Left ventricle myocardium inferior (tissue), 1 donor: ENCODE measurements around the gene FIZ1. TPM values are rescaled to one million over a fixed set of nuclear protein-coding genes. Genes with fewer than 3 reads are reported as not detected.

ENCODE experiments used
- DNase-seq: peaks from one replicate; pipeline ENCODE4 v3.0.0-alpha.2; 2020
- H3K27ac ChIP-seq: fragments of 200-600 bp; replicated peaks from 2 replicates; pipeline ENCODE4 v1.8.0; 2021
- H3K27me3 ChIP-seq: fragments of 200-600 bp; 2 replicates; pipeline ENCODE4 v1.8.0; 2021; ENCODE audit warnings: low read depth
- H3K36me3 ChIP-seq: fragments of 200-600 bp; 2 replicates; pipeline ENCODE4 v1.8.0; 2021
- H3K4me1 ChIP-seq: fragments of 200-600 bp; 2 replicates; pipeline ENCODE4 v1.8.0; 2021
- H3K4me3 ChIP-seq: fragments of 200-600 bp; 2 replicates; pipeline ENCODE4 v1.8.0; 2021; ENCODE audit warnings: mild to moderate bottlenecking, moderate library complexity
- H3K9me3 ChIP-seq: fragments of 200-600 bp; replicated peaks from 2 replicates; pipeline ENCODE4 v1.8.0; 2021
- intact Hi-C: fragments of 100-400 bp; cut with micrococcal nuclease; formaldehyde crosslinking; loops from one replicate; pipeline ENCODE4 v1.11.0; 2022
- total RNA-seq: library from RNA; stranded (reverse); fragmentation: NEBNext Ultra II Directional; extraction: Animal tissue kit (Norgen Biotek cat#: 25700); gene quantifications from one replicate; pipeline ENCODE4 v1.2.1, GENCODE V29; 2021
- TF ChIP-seq, protein P1 (sequence below): fragments of 200-600 bp; IDR thresholded peaks from 2 replicates; pipeline ENCODE4 v1.8.0; 2021; ENCODE audit warnings: antibody characterized with exemption, mild to moderate bottlenecking, borderline replicate concordance
- donor health status: DM: no; HTN: yes; CAD: no; lungs with severe emphysema.

Gene FIZ1
- total RNA-seq, 1 donor from 2014 or later: 16.0 TPM

DNA sequence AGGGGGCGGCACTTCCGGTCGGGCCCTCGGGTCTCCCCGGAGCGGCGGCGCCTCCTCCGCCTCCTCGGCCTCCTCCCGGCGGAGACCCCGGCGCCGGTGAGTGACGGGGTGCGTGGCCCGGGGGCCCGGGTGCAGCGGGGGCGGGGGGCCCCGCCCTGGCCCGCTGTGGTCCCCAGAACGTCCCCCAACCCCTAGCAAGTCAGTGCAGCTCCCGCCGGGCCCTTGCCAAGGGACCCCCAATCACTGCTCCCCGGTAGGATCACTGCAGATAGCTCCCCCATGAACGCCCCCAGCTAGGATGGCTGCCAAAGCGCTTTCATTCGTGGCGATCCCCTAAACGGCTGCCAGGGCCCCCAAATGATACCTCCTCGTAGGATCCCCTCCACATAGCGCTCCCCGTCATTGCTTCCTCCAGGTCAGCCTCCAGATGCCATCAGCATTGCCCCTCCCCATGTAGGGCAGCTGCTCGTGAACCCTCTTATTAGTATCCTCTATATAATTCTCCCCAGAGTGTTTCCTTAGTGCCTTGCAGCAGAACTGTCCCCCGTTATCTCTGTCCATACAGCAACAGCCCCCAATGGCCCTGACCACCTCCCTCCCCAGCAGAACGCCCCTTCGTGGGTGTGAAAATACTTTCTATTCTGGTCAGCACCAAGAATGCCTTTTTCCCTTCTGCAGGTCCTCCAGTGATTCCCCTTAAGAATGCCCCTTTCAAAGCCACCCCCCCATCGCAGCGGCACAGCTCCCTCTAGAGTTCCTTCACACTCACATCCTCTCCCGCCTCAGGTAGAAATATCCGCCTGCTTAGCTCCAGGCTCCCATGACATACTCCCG lies 6.5 kb upstream of the FIZ1 start, which contains the start of gene ZNF865:
Gene ZNF865 (plus strand): TSS at position 11 of the 834 bp plus-strand sequence. CDS start 7,972 bp downstream, outside the sequence.
- Histone ChIP-seq H3K27me3 (no peaks in the 10 kb centered on the region), H3K36me3 (peaks cover 18% of the 10 kb centered on the region), H3K27ac (peak within 1 kb of the TSS; percentile 98), H3K9me3 (no peaks in the 10 kb centered on the region), H3K4me1 (peaks cover 58% of the 10 kb centered on the region), H3K4me3 (peak within 1 kb of the TSS; percentile 89)
- intact Hi-C loops: loop anchor here (5.0 kb wide), 1 partner anchor 89 kb away; no protein-coding TSS in a partner anchor
- peak; percentile 72 for DNase-seq
- TF ChIP-seq, protein P1, sequence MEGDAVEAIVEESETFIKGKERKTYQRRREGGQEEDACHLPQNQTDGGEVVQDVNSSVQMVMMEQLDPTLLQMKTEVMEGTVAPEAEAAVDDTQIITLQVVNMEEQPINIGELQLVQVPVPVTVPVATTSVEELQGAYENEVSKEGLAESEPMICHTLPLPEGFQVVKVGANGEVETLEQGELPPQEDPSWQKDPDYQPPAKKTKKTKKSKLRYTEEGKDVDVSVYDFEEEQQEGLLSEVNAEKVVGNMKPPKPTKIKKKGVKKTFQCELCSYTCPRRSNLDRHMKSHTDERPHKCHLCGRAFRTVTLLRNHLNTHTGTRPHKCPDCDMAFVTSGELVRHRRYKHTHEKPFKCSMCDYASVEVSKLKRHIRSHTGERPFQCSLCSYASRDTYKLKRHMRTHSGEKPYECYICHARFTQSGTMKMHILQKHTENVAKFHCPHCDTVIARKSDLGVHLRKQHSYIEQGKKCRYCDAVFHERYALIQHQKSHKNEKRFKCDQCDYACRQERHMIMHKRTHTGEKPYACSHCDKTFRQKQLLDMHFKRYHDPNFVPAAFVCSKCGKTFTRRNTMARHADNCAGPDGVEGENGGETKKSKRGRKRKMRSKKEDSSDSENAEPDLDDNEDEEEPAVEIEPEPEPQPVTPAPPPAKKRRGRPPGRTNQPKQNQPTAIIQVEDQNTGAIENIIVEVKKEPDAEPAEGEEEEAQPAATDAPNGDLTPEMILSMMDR: peak; percentile 76

DNA sequence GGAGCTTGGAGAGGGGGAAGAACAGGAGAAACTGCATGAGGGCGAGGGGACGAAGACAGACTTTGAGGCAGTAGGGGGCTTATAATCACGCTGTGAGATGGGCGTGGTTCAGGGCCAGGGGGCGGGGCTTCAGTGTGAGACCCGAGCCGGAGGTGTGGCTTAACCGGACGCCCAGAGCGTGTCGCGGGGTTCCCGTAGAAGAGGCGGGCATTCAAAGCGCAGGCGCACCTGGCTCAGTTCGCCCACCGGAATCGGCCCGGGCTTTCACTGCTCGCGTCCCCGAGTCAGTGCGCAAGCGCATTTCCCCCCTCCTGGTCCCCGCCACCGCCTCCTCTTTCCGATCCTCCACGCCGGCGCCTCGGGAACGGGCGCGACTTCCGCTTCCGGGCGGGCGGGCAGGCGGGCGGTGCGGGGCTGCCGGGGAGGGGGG lies 5.9 kb upstream of the FIZ1 start:
- intact Hi-C loops: loop anchor here (5.0 kb wide), 1 partner anchor 88 kb away; no protein-coding TSS in a partner anchor
- Histone ChIP-seq H3K27ac (peak overlapping the region; percentile 98), H3K9me3 (no peaks in the 10 kb centered on the region), H3K36me3 (peaks cover 14% of the 10 kb centered on the region), H3K27me3 (no peaks in the 10 kb centered on the region), H3K4me3 (peak overlapping the region; percentile 89), H3K4me1 (peaks cover 58% of the 10 kb centered on the region)
- DNase-seq: peak; percentile 97
- TF ChIP-seq, protein P1: no peak

DNA sequence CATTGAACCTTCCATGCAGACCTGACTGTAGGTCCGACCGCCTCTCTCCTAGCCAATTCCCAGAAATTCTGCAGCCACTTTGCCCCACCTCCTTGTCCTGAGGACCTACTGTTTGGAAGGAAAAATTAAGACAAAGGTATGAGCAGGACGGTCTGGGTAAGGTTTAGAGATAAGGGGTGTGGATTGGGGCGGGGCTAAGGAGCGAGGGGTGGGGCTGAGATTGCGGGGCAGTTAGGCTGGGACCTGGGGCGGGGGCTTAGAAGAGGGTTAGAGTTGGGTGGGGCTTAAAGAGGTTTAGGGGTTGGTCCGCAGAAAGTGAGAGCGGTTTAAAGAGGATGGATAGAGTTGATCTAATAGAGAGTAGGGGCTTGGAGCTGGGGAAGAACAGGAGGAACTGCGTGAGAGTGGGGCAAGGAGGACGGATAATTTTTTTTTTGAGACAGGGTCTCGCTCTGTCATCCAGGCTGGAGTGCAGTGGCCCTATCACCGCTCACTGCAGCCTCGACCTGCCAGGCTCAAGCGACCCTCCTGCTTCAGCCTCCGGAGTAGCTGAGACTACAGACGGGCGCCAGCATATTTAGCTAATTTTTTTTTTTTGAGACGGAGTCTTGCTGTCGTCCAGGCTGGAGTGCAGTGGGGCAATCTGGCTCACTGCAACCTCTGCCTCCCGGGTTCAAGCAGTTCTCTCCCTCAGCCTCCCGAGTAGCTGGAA lies 4.4 kb upstream of the FIZ1 start:
- Histone ChIP-seq H3K9me3 (no peaks in the 10 kb centered on the region), H3K27me3 (no peaks in the 10 kb centered on the region), H3K4me1 (peaks cover 63% of the 10 kb centered on the region), H3K36me3 (no peaks in the 10 kb centered on the region), H3K27ac (peak overlapping the region; percentile 98), H3K4me3 (peak overlapping the region; percentile 89)
- TF ChIP-seq, protein P1: no peak
- no peak for DNase-seq
- intact Hi-C loops: no loop called here

DNA sequence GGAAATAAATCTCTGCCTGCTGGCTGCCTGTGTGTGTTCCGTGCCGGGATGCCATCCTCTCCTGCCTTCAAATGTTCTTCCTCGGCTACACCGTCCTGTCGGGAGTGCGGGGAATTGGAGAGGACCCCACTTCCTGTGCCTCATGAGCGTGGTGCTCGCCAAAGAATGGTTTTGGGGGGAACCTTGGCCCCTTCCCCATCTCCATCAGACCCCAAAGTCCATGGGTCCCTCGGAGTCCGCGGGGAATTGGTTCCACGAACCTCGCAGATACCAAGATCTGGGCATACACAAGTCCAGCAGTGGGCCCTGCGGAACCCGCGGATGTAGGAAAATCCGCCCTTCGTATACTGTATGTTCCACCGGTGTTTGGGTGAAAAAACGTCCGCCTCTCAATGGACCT lies 3.8 kb upstream of the FIZ1 start:
- intact Hi-C loops: no loop called here
- Histone ChIP-seq H3K36me3 (no peaks in the 10 kb centered on the region), H3K9me3 (no peaks in the 10 kb centered on the region), H3K27me3 (no peaks in the 10 kb centered on the region), H3K4me3 (no peak overlapping the region), H3K27ac (no peak overlapping the region), H3K4me1 (peaks cover 59% of the 10 kb centered on the region)
- TF ChIP-seq, protein P1: no peak
- DNase-seq: no peak

DNA sequence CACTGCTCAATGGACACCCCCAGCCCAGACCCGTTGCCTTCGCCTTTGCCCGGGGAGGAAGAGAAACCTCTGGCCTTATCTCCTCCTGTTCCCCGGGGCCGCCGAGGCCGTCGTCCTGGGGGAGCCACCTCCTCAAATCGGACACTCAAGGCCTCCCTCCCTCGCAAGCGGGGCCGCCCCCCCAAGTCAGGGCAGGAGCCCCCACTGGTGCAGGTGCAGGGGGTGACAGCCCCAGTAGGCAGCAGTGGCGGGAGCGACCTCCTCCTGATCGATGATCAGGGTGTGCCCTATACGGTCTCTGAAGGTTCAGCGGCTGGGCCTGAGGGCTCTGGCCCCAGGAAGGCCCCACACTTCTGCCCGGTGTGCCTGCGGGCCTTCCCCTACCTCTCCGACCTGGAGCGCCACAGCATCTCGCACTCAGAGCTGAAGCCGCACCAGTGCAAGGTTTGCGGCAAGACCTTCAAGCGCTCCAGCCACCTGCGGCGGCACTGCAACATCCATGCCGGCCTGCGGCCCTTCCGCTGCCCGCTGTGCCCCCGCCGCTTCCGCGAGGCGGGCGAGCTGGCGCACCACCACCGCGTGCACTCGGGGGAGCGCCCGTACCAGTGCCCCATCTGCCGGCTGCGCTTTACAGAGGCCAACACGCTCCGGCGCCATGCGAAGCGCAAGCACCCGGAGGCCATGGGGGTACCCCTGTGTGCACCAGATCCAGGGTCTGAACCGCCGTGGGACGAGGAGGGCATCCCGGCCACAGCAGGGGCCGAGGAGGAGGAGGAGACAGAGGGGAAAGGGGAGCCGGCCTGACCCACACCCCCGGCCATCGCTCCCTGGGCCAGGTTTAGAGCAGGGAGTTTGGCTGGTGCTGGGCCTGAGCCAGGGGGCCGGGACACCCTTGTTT lies 3.0 kb upstream of the FIZ1 start:
- peaks cover 2% of the 10 kb centered on the region for H3K36me3 ChIP-seq
- H3K4me3 ChIP-seq: no peak overlapping the region
- intact Hi-C loops: no loop called here
- H3K27me3 ChIP-seq: no peaks in the 10 kb centered on the region
- peaks cover 51% of the 10 kb centered on the region for H3K4me1 ChIP-seq
- H3K9me3 ChIP-seq: no peaks in the 10 kb centered on the region
- no peak overlapping the region for H3K27ac ChIP-seq
- TF ChIP-seq, protein P1: no peak
- no peak for DNase-seq
